Colonic mucosa (tissue), 4 donors: ENCODE data around the gene DPP10. TPM values are rescaled to one million over a fixed set of nuclear protein-coding genes. Genes with fewer than 3 reads are reported as not detected.

Experiments
- DNase-seq: peaks from one replicate; pipeline ENCODE4 v3.0.0-alpha.2; 2020
- H3K27ac ChIP-seq: fragments of 200-600 bp; one replicate; pipeline ENCODE4 v1.8.0; 2021
- H3K27me3 ChIP-seq: fragments of 200-600 bp; one replicate; pipeline ENCODE4 v1.8.0; 2021
- H3K36me3 ChIP-seq: fragments of 200-600 bp; one replicate; pipeline ENCODE4 v1.8.0; 2021
- H3K4me1 ChIP-seq: fragments of 200-600 bp; one replicate; pipeline ENCODE4 v1.8.0; 2021; ENCODE audit warnings: mild to moderate bottlenecking
- H3K4me3 ChIP-seq: fragments of 200-600 bp; one replicate; pipeline ENCODE4 v1.8.0; 2021
- H3K9ac ChIP-seq, 2 donors: one replicate each; pipeline ENCODE4 v1.7.0; 2013; ENCODE audit warnings: control low read depth in 2 of 2, low read depth in 2 of 2, low read length in 2 of 2
- H3K9me3 ChIP-seq: fragments of 200-600 bp; one replicate; pipeline ENCODE4 v1.8.0; 2021
- CTCF ChIP-seq: fragments of 200-600 bp; IDR thresholded peaks from one replicate; pipeline ENCODE4 v1.8.0; 2022; ENCODE audit warnings: antibody characterized with exemption, mild to moderate bottlenecking
- intact Hi-C: fragments of 100-400 bp; cut with DNase I; formaldehyde crosslinking; loops from one replicate; pipeline ENCODE4 v1.14.1; 2022
- total RNA-seq, 2 donors: library from RNA; stranded (reverse); fragmentation: NEBNext Ultra II Directional in 1 of 2; extraction: Animal tissue kit (Norgen Biotek cat#: 25700) in 1 of 2; gene quantifications; one replicate each; pipeline ENCODE4 v1.2.1, GENCODE V29; 2021
- donor health status: healthy.
- donor health status: DM: no; HTN: no; CAD: no.
- donor health status: DM: no; HTN: no; CAD: no.

DPP10 gene
- total RNA-seq, 2 donors from 2014 or later, result 6.0 to 8.1 TPM

- no peak for DNase-seq
Measured at GRCh38 chr2:115549611-115550130, 1107.2 kb downstream of the DPP10 start.

GRCh38 chr2:115552726-115553125 lies 1110.3 kb downstream of the DPP10 start:
- Histone ChIP-seq H3K9me3 (no peaks in the 10 kb centered on the region), H3K4me1 (no peaks in the 10 kb centered on the region), H3K4me3 (no peak overlapping the region), H3K9ac (no peak overlapping the region), H3K36me3 (no peaks in the 10 kb centered on the region), H3K27ac (no peak overlapping the region), H3K27me3 (no peaks in the 10 kb centered on the region)
- no peak for TF ChIP-seq CTCF
- intact Hi-C loops, result no loop called here
- DNase-seq, result no peak

More at GRCh38 chr2:115549611-115550130, 1107.2 kb downstream of the DPP10 start:
- Histone ChIP-seq H3K36me3 (no peaks in the 10 kb centered on the region), H3K9me3 (no peaks in the 10 kb centered on the region), H3K9ac (no peak overlapping the region), H3K4me3 (no peak overlapping the region), H3K4me1 (no peaks in the 10 kb centered on the region), H3K27ac (no peak overlapping the region), H3K27me3 (no peaks in the 10 kb centered on the region)
- TF ChIP-seq CTCF, result no peak
- intact Hi-C loops, result no loop called here

GRCh38 chr2:115554153-115554552 lies 1111.7 kb downstream of the DPP10 start:
- no peak overlapping the region for H3K9ac ChIP-seq
- no peaks in the 10 kb centered on the region for H3K9me3 ChIP-seq
- H3K4me3 ChIP-seq, result no peak overlapping the region
- no peaks in the 10 kb centered on the region for H3K27me3 ChIP-seq
- TF ChIP-seq CTCF, result no peak
- intact Hi-C loops, result no loop called here
- no peak overlapping the region for H3K27ac ChIP-seq
- H3K36me3 ChIP-seq, result no peaks in the 10 kb centered on the region
- H3K4me1 ChIP-seq, result no peaks in the 10 kb centered on the region
- no peak for DNase-seq

GRCh38 chr2:115558725-115559124 lies 1116.3 kb downstream of the DPP10 start:
- H3K27ac ChIP-seq, result no peak overlapping the region
- DNase-seq, result no peak
- no peaks in the 10 kb centered on the region for H3K9me3 ChIP-seq
- no peak overlapping the region for H3K4me3 ChIP-seq
- H3K27me3 ChIP-seq, result no peaks in the 10 kb centered on the region
- no peak overlapping the region for H3K9ac ChIP-seq
- TF ChIP-seq CTCF, result no peak
- H3K36me3 ChIP-seq, result no peaks in the 10 kb centered on the region
- no peaks in the 10 kb centered on the region for H3K4me1 ChIP-seq
- intact Hi-C loops, result no loop called here

- no peak overlapping the region for H3K27ac ChIP-seq
- no peaks in the 10 kb centered on the region for H3K4me1 ChIP-seq
- no peaks in the 10 kb centered on the region for H3K36me3 ChIP-seq
- H3K9me3 ChIP-seq, result no peaks in the 10 kb centered on the region
- H3K27me3 ChIP-seq, result no peaks in the 10 kb centered on the region
- DNase-seq, result no peak
- intact Hi-C loops, result no loop called here
- no peak for TF ChIP-seq CTCF
- no peak overlapping the region for H3K4me3 ChIP-seq
- no peak overlapping the region for H3K9ac ChIP-seq
Measured at GRCh38 chr2:115560666-115561065, 1118.2 kb downstream of the DPP10 start.
